MM.1S (cell line): ENCODE data around the gene RNF220.

Experiments
- EZH2 ChIP-seq: fragments of 300-600 bp; sonication (generic); optimal IDR thresholded peaks from 2 replicates; pipeline ENCODE3; 2017; ENCODE audit warnings: low read depth, mild to moderate bottlenecking, antibody characterized with exemption, low read length, mixed read lengths
- EZH2phosphoT487 ChIP-seq: fragments of 300-600 bp; sonication (generic); IDR thresholded peaks from 2 replicates; pipeline ENCODE4 v1.6.1; 2018; ENCODE audit warnings: antibody characterized with exemption, low read length
- TF ChIP-seq, protein P1 (sequence below): fragments of 300-600 bp; sonication (generic); IDR thresholded peaks from 2 replicates; pipeline ENCODE4 v1.5.1; 2016; ENCODE audit warnings: antibody characterized with exemption, low read length, mixed read lengths

DNA sequence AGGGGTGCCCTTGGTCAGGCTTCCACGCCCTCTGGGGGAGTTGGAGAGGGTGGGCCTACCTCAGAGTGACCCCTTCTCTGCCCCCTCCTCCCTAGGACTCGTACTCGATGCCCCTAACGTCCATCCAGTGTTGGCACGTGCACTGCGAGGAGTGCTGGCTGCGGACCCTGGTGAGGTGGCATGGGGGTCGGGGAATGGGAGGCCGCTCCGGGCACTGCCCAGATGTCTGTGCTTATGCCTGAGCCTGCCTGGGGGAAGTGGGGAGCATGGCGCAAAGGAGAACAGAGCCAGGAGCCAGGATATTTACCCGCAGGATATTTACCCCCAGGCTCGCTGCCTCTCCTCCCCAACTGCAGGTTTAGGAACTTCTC lies 244.7 kb downstream of the RNF220 start:
- TF ChIP-seq, protein P1, sequence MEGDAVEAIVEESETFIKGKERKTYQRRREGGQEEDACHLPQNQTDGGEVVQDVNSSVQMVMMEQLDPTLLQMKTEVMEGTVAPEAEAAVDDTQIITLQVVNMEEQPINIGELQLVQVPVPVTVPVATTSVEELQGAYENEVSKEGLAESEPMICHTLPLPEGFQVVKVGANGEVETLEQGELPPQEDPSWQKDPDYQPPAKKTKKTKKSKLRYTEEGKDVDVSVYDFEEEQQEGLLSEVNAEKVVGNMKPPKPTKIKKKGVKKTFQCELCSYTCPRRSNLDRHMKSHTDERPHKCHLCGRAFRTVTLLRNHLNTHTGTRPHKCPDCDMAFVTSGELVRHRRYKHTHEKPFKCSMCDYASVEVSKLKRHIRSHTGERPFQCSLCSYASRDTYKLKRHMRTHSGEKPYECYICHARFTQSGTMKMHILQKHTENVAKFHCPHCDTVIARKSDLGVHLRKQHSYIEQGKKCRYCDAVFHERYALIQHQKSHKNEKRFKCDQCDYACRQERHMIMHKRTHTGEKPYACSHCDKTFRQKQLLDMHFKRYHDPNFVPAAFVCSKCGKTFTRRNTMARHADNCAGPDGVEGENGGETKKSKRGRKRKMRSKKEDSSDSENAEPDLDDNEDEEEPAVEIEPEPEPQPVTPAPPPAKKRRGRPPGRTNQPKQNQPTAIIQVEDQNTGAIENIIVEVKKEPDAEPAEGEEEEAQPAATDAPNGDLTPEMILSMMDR = no peak
- TF ChIP-seq EZH2 (no peak), EZH2phosphoT487 (no peak)
